HepG2 (cell line): Measurements from ENCODE around the gene C2CD3. TPM values are rescaled to one million over a fixed set of nuclear protein-coding genes. Genes with fewer than 3 reads are reported as not detected.

Source experiments
- CREB1 ChIP-seq, 2 experiments: fragments of 450-650 bp in 1 of 2; IDR thresholded peaks; 2 replicates each; pipeline ENCODE4 v1.6.1; 2016 to 2017; ENCODE audit warnings: control low read depth in 1 of 2, mild to moderate bottlenecking in 1 of 2, missing compliant biosample characterization in 1 of 2, missing genetic modification characterization in 1 of 2
- MLXIP ChIP-seq: sonication (generic); formaldehyde crosslinking; IDR thresholded peaks from 2 replicates; pipeline ENCODE4 v1.9.0; 2021; ENCODE audit warnings: missing genetic modification reagents, borderline replicate concordance
- USF2 ChIP-seq, 2 experiments: sonication (generic) in 1 of 2; formaldehyde crosslinking in 1 of 2; IDR thresholded peaks; 2 replicates each; pipeline versions ENCODE4 v1.5.1 to v1.6.1; 2011 to 2020; ENCODE audit warnings: borderline replicate concordance in 1 of 2, low read depth in 1 of 2, low read length in 1 of 2, mild to moderate bottlenecking in 1 of 2, missing genetic modification reagents in 1 of 2, moderate library complexity in 1 of 2
- ZMYM4 ChIP-seq: sonication (generic); formaldehyde crosslinking; IDR thresholded peaks from 2 replicates; pipeline ENCODE4 v1.8.1; 2023; ENCODE audit warnings: mild to moderate bottlenecking, missing genetic modification reagents
- ZNF142 ChIP-seq: sonication (generic); formaldehyde crosslinking; IDR thresholded peaks from 2 replicates; pipeline ENCODE4 v1.4.0; 2020; ENCODE audit warnings: missing genetic modification reagents
- ZNF800 ChIP-seq: sonication (generic); formaldehyde crosslinking; IDR thresholded peaks from 2 replicates; pipeline ENCODE4 v1.4.0; 2020; ENCODE audit warnings: missing genetic modification reagents
- polyA plus RNA-seq, 8 experiments: library from polyadenylated mRNA; depleted of rRNA in 3 of 8; stranded (reverse) in 7 of 8; unstranded in 1 of 8; fragments of >200 nt; fragmentation: Illumina TruSeq in 4 of 8; extraction: Trizol in 4 of 8; gene quantifications; 2 replicates each; pipeline versions ENCODE4 v1.2.1 to v1.2.3, GENCODE V29; 2011 to 2016; ENCODE audit warnings: low read depth in 4 of 8, missing spikeins in 1 of 8, mixed read lengths in 1 of 8; ENCODE audit not compliant: insufficient read depth in 1 of 8
- total RNA-seq, 5 experiments: library from RNA; depleted of rRNA; stranded (reverse); fragments of >200 nt; fragmentation: Illumina TruSeq; extraction: Trizol; gene quantifications; 2 replicates each; pipeline ENCODE4 v1.2.3, GENCODE V29; 2016; ENCODE audit warnings: low read depth in 1 of 5
- TF ChIP-seq, protein P1 (sequence below): sonication (generic); formaldehyde crosslinking; IDR thresholded peaks from 2 replicates; pipeline ENCODE4 v1.5.0; 2020; ENCODE audit warnings: missing genetic modification reagents
- TF ChIP-seq, protein P2 (sequence below): sonication (generic); formaldehyde crosslinking; IDR thresholded peaks from 2 replicates; pipeline ENCODE4 v1.5.0; 2020; ENCODE audit warnings: mild to moderate bottlenecking, missing genetic modification reagents

The C2CD3 gene
- total and polyA plus RNA-seq, 2 of the 13 experiments (the other 11 are each of a cell fraction or from before 2014, with no cell fraction given) = 5.5 to 6.4 TPM

GRCh38 chr11:73983741-73984538 is 186.9 kb downstream of the C2CD3 start (continued):
- TF ChIP-seq ZNF142 (CRISPR knock-in tag) (0 out of 2 replicates have a peak, but pooled peaks have one; percentile 23), CREB1 (IDR thresholded peaks at IDR 0.05) (no peak), CREB1 (CRISPR knock-in tag; IDR thresholded peaks at IDR 0.05) (no peak), USF2 (IDR thresholded peaks at IDR 0.05; ENCODE audit: low read depth, low read length) (no peak), USF2 (CRISPR knock-in tag; IDR thresholded peaks at IDR 0.05; ENCODE audit: borderline replicate concordance) (peak; percentile 42; the same call in 1 of the 2 replicates), MLXIP (CRISPR knock-in tag) (no peak), ZNF800 (CRISPR knock-in tag) (no peak), ZMYM4 (CRISPR knock-in tag) (no peak)
- TF ChIP-seq, protein P1, sequence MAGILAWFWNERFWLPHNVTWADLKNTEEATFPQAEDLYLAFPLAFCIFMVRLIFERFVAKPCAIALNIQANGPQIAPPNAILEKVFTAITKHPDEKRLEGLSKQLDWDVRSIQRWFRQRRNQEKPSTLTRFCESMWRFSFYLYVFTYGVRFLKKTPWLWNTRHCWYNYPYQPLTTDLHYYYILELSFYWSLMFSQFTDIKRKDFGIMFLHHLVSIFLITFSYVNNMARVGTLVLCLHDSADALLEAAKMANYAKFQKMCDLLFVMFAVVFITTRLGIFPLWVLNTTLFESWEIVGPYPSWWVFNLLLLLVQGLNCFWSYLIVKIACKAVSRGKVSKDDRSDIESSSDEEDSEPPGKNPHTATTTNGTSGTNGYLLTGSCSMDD (CRISPR knock-in tag) = no peak
- TF ChIP-seq, protein P2, sequence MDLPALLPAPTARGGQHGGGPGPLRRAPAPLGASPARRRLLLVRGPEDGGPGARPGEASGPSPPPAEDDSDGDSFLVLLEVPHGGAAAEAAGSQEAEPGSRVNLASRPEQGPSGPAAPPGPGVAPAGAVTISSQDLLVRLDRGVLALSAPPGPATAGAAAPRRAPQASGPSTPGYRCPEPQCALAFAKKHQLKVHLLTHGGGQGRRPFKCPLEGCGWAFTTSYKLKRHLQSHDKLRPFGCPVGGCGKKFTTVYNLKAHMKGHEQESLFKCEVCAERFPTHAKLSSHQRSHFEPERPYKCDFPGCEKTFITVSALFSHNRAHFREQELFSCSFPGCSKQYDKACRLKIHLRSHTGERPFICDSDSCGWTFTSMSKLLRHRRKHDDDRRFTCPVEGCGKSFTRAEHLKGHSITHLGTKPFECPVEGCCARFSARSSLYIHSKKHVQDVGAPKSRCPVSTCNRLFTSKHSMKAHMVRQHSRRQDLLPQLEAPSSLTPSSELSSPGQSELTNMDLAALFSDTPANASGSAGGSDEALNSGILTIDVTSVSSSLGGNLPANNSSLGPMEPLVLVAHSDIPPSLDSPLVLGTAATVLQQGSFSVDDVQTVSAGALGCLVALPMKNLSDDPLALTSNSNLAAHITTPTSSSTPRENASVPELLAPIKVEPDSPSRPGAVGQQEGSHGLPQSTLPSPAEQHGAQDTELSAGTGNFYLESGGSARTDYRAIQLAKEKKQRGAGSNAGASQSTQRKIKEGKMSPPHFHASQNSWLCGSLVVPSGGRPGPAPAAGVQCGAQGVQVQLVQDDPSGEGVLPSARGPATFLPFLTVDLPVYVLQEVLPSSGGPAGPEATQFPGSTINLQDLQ = 0 out of 2 replicates have a peak, but pooled peaks have one; percentile 18
